Esophagus muscularis mucosa (tissue), 4 donors: ENCODE data around the gene STK24. TPM values are rescaled to one million over a fixed set of nuclear protein-coding genes. Genes with fewer than 3 reads are reported as not detected.

Experiments
- DNase-seq: peaks from one replicate; pipeline ENCODE4 v3.0.0-alpha.2; 2017; ENCODE audit errors: extremely low spot score
- H3K27ac ChIP-seq, 4 donors: fragments of 200-600 bp; sonication (generic); replicated peaks in 1 of 4; 1 replicate in 3 of 4; 2 replicates in 1 of 4; pipeline ENCODE4 v1.5.1; 2016 to 2019; ENCODE audit warnings: mild to moderate bottlenecking in 1 of 4
- H3K27me3 ChIP-seq, 4 donors: fragments of 200-600 bp; sonication (generic); one replicate each; pipeline versions ENCODE4 v1.5.1 to v1.6.0; 2016 to 2019
- H3K36me3 ChIP-seq, 4 donors: fragments of 200-600 bp; sonication (generic); one replicate each; pipeline ENCODE4 v1.5.1; 2016 to 2019
- H3K4me1 ChIP-seq, 4 donors: fragments of 200-600 bp; sonication (generic); one replicate each; pipeline ENCODE4 v1.5.1; 2016 to 2019
- H3K4me3 ChIP-seq, 4 donors: fragments of 200-600 bp; sonication (generic); 1 replicate in 2 of 4; 2 replicates in 2 of 4; pipeline ENCODE4 v1.5.1; 2016 to 2019; ENCODE audit warnings: mild to moderate bottlenecking in 4 of 4, moderate library complexity in 1 of 4
- H3K9me3 ChIP-seq, 4 donors: fragments of 200-600 bp; sonication (generic); 1 replicate in 3 of 4; 2 replicates in 1 of 4; pipeline ENCODE4 v1.5.1; 2016 to 2019
- EP300 ChIP-seq: sonication (generic); formaldehyde crosslinking; IDR thresholded peaks from one replicate; pipeline ENCODE4 v1.6.1; 2017; ENCODE audit warnings: antibody characterized with exemption
- POLR2A ChIP-seq: fragments of 450-650 bp; IDR thresholded peaks from one replicate; pipeline ENCODE4 v1.6.1; 2017; ENCODE audit warnings: antibody characterized with exemption, moderate library complexity, mild to moderate bottlenecking, low read depth
- POLR2AphosphoS5 ChIP-seq, 2 donors: sonication (generic); formaldehyde crosslinking; IDR thresholded peaks; one replicate each; pipeline ENCODE4 v1.6.1; 2017; ENCODE audit warnings: antibody characterized with exemption in 2 of 2
- WGBS: methylation state at CpG from one replicate; pipeline ENCODE4 v1.1.5; 2018; 5-methylcytosine and 5-hydroxymethylcytosine counted together
- intact Hi-C: fragments of 100-400 bp; cut with DNase I; formaldehyde crosslinking; loops from one replicate; pipeline ENCODE4 v1.15.1; 2023
- total RNA-seq, 4 donors: library from RNA; depleted of rRNA; stranded (reverse); fragments of >200 nt; gene quantifications; one replicate each; pipeline versions ENCODE4 v1.1.0 to v1.2.1, GENCODE V29; 2016
- TF ChIP-seq, protein P1 (sequence below), 3 experiments: fragments of 200-600 bp in 2 of 3; fragments of 450-650 bp in 1 of 3; sonication (generic) in 2 of 3; IDR thresholded peaks; one replicate each; pipeline ENCODE4 v1.5.1; 2017 to 2019; ENCODE audit warnings: antibody characterized with exemption in 3 of 3, mild to moderate bottlenecking in 2 of 3, moderate library complexity in 1 of 3

Gene STK24
- total RNA-seq, 4 donors from 2014 or later = 61.9 to 108 (median 96.7) TPM

DNA sequence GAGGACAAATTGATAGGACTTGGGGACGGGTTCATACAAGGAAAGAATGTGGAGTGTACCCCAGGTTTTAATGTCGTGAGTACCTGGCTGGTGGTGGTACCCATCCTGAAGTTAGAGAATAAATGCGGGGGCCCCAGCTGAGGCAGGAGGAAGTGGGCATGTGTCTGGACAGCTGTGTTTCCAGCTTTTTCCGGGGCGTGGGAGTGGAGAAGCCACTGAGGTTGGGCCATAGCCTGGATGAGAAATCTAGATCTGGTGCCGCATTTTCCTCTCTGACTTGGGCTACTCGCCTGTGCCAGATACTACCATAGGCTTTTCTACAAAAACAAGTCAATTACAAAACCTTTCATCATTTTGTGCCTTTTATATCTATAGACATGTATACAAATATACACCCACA lies 147.4 kb downstream of the STK24 start:
- Histone ChIP-seq H3K27ac (no peak overlapping the region), H3K4me3 (no peak overlapping the region), H3K36me3 (peaks cover 3 to 38% (median 24%) of the 10 kb centered on the region in 4 donors), H3K4me1 (no peaks in the 10 kb centered on the region), H3K27me3 (no peaks in the 10 kb centered on the region), H3K9me3 (no peaks in the 10 kb centered on the region)
- DNase-seq = no peak
- 86% methylated on average over 7 of the region's 7 CpGs for WGBS
- TF ChIP-seq, protein P1, sequence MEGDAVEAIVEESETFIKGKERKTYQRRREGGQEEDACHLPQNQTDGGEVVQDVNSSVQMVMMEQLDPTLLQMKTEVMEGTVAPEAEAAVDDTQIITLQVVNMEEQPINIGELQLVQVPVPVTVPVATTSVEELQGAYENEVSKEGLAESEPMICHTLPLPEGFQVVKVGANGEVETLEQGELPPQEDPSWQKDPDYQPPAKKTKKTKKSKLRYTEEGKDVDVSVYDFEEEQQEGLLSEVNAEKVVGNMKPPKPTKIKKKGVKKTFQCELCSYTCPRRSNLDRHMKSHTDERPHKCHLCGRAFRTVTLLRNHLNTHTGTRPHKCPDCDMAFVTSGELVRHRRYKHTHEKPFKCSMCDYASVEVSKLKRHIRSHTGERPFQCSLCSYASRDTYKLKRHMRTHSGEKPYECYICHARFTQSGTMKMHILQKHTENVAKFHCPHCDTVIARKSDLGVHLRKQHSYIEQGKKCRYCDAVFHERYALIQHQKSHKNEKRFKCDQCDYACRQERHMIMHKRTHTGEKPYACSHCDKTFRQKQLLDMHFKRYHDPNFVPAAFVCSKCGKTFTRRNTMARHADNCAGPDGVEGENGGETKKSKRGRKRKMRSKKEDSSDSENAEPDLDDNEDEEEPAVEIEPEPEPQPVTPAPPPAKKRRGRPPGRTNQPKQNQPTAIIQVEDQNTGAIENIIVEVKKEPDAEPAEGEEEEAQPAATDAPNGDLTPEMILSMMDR (IDR thresholded peaks at IDR 0.05) = no peak
- TF ChIP-seq POLR2AphosphoS5 (IDR thresholded peaks at IDR 0.05) (no peak), POLR2A (no peak), EP300 (no peak)
- intact Hi-C loops = no loop called here

DNA sequence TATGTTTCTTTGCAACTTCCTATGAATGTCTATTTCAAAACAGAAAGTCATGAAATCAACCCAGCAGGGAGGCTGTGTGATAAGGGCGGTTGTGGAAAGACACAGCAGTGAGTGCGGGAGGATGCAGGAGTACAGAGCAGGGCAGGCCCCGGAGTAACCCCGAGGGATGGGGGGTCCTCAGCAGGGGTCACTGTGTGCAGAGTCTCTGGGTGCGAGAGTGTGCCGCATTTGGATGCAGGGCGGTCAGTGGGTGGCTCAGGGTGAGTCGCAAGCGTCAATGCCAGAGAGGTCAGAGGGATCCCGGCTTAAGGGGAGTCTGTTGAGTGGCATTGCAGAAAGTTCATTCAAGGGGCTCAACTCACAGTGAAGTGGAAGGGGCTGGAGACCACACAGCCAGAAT lies 147.8 kb downstream of the STK24 start:
- H3K4me1 ChIP-seq = no peaks in the 10 kb centered on the region
- H3K9me3 ChIP-seq = no peaks in the 10 kb centered on the region
- H3K27ac ChIP-seq = no peak overlapping the region
- no peaks in the 10 kb centered on the region for H3K27me3 ChIP-seq
- TF ChIP-seq POLR2AphosphoS5 (IDR thresholded peaks at IDR 0.05) (no peak), EP300 (no peak), POLR2A (no peak)
- TF ChIP-seq, protein P1 (IDR thresholded peaks at IDR 0.05) = no peak
- peaks cover 3 to 41% (median 27%) of the 10 kb centered on the region in 4 donors for H3K36me3 ChIP-seq
- H3K4me3 ChIP-seq = no peak overlapping the region
- intact Hi-C loops = no loop called here
- WGBS = 81% methylated on average over 10 of the region's 10 CpGs
- no peak for DNase-seq

DNA sequence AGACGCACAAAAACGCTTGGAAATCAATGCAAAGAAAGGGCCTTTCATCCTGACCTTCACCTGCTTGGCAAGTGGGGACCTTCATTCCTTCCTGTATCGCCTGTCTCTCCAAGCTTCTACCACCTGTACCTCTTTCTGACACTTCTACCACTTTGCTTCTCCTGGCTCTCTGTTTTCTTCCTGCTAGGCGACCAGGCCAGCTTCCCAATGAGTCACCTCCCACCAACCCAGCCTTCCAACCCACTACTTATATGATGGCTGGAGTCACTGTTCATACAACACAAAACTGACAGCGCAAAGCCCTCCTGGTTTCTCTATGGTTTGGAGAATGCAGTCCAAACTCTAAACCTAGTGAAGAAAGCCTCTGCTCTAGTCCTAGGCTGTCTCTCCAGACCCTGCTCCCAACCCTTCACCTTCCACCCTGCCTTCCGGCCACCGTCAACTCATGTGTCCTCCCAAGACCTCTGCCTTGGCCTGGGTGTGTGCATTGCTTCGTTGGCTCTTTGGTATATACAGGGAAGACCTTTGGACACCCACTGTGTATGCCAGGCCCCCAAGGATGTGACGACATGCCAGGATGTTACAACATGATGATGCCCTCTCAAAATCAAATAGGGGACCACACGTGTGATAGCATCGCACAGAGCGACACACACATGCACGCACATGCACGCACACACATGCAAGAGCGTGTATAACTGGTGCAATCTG lies 148.5 kb downstream of the STK24 start:
- 92% methylated on average over 15 of the region's 15 CpGs for WGBS
- Histone ChIP-seq H3K27ac (no peak overlapping the region), H3K36me3 (peaks cover 3 to 47% (median 27%) of the 10 kb centered on the region in 4 donors), H3K4me1 (no peaks in the 10 kb centered on the region), H3K9me3 (no peaks in the 10 kb centered on the region), H3K4me3 (no peak overlapping the region), H3K27me3 (no peaks in the 10 kb centered on the region)
- no peak for DNase-seq
- intact Hi-C loops = no loop called here
- TF ChIP-seq POLR2A = no peak
- TF ChIP-seq, protein P1 (IDR thresholded peaks at IDR 0.05) = no peak
- TF ChIP-seq EP300 = no peak
- TF ChIP-seq POLR2AphosphoS5 (IDR thresholded peaks at IDR 0.05) = no peak

DNA sequence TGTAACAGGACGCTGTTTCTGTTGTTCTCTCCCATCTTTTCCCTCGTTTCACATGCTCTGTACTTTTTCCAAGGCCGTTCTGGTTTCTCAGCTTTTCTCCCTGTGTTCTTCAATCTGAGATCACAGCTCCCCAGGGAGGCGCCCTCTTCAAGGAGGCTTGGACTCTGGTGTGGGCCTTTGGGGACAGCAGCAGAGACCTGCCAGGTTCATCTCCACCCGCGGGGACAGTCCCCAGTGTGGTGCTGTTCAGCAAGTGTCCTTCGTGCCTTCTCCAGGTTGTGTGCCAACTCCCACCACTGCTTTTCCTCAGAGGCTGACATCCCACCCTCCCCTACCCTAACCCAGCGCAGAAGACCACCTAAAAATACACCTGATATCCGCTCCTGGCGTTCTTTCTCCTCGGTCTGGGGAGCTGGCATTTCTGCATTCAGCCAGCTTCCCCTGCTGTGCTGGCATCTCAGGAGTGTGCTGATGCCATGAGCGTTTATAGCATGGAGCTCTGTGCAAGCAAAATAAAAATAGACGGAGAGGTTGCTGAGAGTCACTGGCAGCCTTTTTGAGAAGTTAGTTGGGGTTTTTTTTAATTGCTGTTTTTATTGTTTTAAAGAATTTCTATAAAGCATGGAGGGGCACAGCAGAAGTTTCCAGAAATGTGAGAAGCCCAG lies 149.4 kb downstream of the STK24 start:
- intact Hi-C loops = no loop called here
- Histone ChIP-seq H3K36me3 (peaks cover 3 to 49% (median 27%) of the 10 kb centered on the region in 4 donors), H3K27ac (no peak overlapping the region), H3K4me1 (no peaks in the 10 kb centered on the region), H3K4me3 (no peak overlapping the region), H3K27me3 (no peaks in the 10 kb centered on the region), H3K9me3 (no peaks in the 10 kb centered on the region)
- no peak for DNase-seq
- TF ChIP-seq EP300 = no peak
- TF ChIP-seq POLR2AphosphoS5 (IDR thresholded peaks at IDR 0.05) = no peak
- TF ChIP-seq, protein P1 (IDR thresholded peaks at IDR 0.05) = no peak
- no peak for TF ChIP-seq POLR2A
- 81% methylated on average over 13 of the region's 13 CpGs for WGBS
